KMS-11 (cell line): ENCODE measurements around the gene STK36.

ENCODE experiments used
- H2AFZ ChIP-seq: fragments of 200-600 bp; sonication (generic); 2 replicates; pipeline ENCODE4 v1.6.1; 2016; ENCODE audit warnings: antibody characterized with exemption, mixed run types, low read depth
- H3K27ac ChIP-seq: fragments of 200-600 bp; sonication (generic); 2 replicates; pipeline ENCODE4 v1.6.1; 2016; ENCODE audit warnings: mild to moderate bottlenecking, mixed run types
- H3K27me3 ChIP-seq: fragments of 200-600 bp; sonication (generic); 2 replicates; pipeline ENCODE4 v1.6.1; 2017; ENCODE audit warnings: mild to moderate bottlenecking, low read depth, mixed run types, moderate library complexity; ENCODE audit not compliant: insufficient read depth
- H3K36me3 ChIP-seq: fragments of 200-600 bp; sonication (generic); 2 replicates; pipeline ENCODE4 v1.6.1; 2017; ENCODE audit warnings: mild to moderate bottlenecking, mixed run types; ENCODE audit not compliant: insufficient read depth
- H3K4me1 ChIP-seq: fragments of 200-600 bp; sonication (generic); 2 replicates; pipeline ENCODE4 v1.6.1; 2016; ENCODE audit warnings: mild to moderate bottlenecking, low read depth, mixed run types; ENCODE audit not compliant: poor library complexity, severe bottlenecking
- H3K4me2 ChIP-seq: fragments of 200-600 bp; sonication (generic); 2 replicates; pipeline ENCODE4 v1.7.0; 2016; ENCODE audit warnings: mild to moderate bottlenecking, mixed run types
- H3K4me3 ChIP-seq: fragments of 200-600 bp; sonication (generic); IDR thresholded peaks from 2 replicates; pipeline ENCODE4 v1.6.1; 2017; ENCODE audit warnings: low read depth, low read length, mixed read lengths; ENCODE audit not compliant: insufficient read depth
- H3K79me2 ChIP-seq: fragments of 200-600 bp; sonication (generic); 2 replicates; pipeline ENCODE4 v1.6.1; 2016; ENCODE audit warnings: low read depth, mixed run types; ENCODE audit not compliant: insufficient read depth
- H3K9ac ChIP-seq: fragments of 200-600 bp; sonication (generic); 2 replicates; pipeline ENCODE4 v1.6.1; 2016; ENCODE audit warnings: mild to moderate bottlenecking, mixed run types
- H4K20me1 ChIP-seq: fragments of 200-600 bp; sonication (generic); 2 replicates; pipeline ENCODE4 v1.6.1; 2016; ENCODE audit warnings: mild to moderate bottlenecking, mixed run types; ENCODE audit not compliant: insufficient read depth
- TF ChIP-seq, protein P1 (sequence below): fragments of 200-600 bp; sonication (generic); conservative IDR thresholded peaks from 2 replicates; pipeline ENCODE4 v1.6.1; 2017; ENCODE audit warnings: low read depth, mild to moderate bottlenecking, antibody characterized with exemption, low read length, moderate library complexity, mixed read lengths

STK36 gene

DNA sequence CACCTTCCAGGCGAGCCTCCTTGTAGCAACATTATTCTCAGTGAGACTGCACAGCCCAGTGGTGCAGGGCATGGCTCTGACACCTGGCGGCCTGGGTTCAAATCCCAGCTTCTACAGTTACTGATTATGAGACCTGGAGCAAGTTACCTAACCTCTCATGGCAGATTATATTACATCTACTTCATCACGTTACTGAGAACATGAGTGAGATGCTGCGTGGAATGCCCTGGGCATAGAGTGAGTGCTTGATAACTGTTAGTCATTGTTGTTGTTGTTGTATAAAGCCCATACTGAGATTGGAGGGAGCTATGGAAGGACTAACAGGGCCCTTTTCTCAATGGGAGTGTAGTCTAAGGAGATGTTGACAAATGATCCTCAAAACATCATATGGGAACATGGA lies 45.5 kb upstream of the STK36 start:
- H3K4me2 ChIP-seq, result no peak overlapping the region
- no peak overlapping the region for H3K9ac ChIP-seq
- H3K79me2 ChIP-seq, result no peaks in the 10 kb centered on the region
- no peaks in the 10 kb centered on the region for H3K27me3 ChIP-seq
- no peak overlapping the region for H3K27ac ChIP-seq
- no peaks in the 10 kb centered on the region for H3K4me1 ChIP-seq
- no peak overlapping the region for H3K4me3 ChIP-seq
- no peaks in the 10 kb centered on the region for H3K36me3 ChIP-seq
- no peaks in the 10 kb centered on the region for H4K20me1 ChIP-seq
- no peak overlapping the region for H2AFZ ChIP-seq
- TF ChIP-seq, protein P1, sequence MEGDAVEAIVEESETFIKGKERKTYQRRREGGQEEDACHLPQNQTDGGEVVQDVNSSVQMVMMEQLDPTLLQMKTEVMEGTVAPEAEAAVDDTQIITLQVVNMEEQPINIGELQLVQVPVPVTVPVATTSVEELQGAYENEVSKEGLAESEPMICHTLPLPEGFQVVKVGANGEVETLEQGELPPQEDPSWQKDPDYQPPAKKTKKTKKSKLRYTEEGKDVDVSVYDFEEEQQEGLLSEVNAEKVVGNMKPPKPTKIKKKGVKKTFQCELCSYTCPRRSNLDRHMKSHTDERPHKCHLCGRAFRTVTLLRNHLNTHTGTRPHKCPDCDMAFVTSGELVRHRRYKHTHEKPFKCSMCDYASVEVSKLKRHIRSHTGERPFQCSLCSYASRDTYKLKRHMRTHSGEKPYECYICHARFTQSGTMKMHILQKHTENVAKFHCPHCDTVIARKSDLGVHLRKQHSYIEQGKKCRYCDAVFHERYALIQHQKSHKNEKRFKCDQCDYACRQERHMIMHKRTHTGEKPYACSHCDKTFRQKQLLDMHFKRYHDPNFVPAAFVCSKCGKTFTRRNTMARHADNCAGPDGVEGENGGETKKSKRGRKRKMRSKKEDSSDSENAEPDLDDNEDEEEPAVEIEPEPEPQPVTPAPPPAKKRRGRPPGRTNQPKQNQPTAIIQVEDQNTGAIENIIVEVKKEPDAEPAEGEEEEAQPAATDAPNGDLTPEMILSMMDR, result no peak

DNA sequence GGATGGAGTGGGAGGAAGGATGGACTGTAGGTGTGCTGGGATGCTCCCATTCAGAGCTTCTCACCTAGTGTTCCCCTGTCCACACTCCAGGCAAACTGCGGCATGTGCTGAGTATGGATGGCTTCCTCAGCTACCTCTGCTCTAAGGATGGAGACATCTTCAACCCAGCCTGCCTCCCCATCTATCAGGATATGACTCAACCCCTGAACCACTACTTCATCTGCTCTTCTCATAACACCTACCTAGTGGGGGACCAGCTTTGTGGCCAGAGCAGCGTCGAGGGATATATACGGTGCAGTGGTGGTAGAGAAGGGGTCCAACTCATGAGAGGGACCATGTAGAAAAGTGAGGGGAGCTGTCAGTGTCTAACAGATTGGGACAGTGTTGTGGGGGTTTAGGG lies 43.9 kb upstream of the STK36 start:
- TF ChIP-seq, protein P1, result no peak
- H3K4me1 ChIP-seq, result no peaks in the 10 kb centered on the region
- H3K27ac ChIP-seq, result no peak overlapping the region
- H3K9ac ChIP-seq, result no peak overlapping the region
- H2AFZ ChIP-seq, result no peak overlapping the region
- no peaks in the 10 kb centered on the region for H3K27me3 ChIP-seq
- no peak overlapping the region for H3K4me2 ChIP-seq
- H4K20me1 ChIP-seq, result no peaks in the 10 kb centered on the region
- H3K36me3 ChIP-seq, result no peaks in the 10 kb centered on the region
- no peaks in the 10 kb centered on the region for H3K79me2 ChIP-seq
- no peak overlapping the region for H3K4me3 ChIP-seq

DNA sequence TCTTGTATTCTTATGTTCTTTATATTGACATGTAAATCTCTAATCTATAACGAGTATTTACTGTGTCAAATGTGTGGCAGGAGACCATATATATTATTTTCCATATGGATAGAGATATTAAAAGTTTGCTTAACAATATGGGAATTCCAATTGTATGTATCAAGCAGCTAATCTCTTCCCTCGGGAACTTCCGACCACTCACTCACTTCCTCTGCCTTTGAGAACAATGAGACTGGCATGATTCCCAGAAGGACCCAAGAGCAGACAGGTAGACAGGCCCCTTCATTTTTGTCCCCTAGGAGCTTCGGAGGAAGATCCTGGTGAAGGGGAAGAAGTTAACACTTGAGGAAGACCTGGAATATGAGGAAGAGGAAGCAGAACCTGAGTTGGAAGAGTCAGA lies 40.0 kb upstream of the STK36 start:
- H4K20me1 ChIP-seq, result no peaks in the 10 kb centered on the region
- H3K4me3 ChIP-seq, result no peak overlapping the region
- TF ChIP-seq, protein P1, result no peak
- H3K4me1 ChIP-seq, result no peaks in the 10 kb centered on the region
- no peaks in the 10 kb centered on the region for H3K36me3 ChIP-seq
- H3K4me2 ChIP-seq, result no peak overlapping the region
- H3K9ac ChIP-seq, result no peak overlapping the region
- no peaks in the 10 kb centered on the region for H3K27me3 ChIP-seq
- no peaks in the 10 kb centered on the region for H3K79me2 ChIP-seq
- no peak overlapping the region for H3K27ac ChIP-seq
- H2AFZ ChIP-seq, result no peak overlapping the region

DNA sequence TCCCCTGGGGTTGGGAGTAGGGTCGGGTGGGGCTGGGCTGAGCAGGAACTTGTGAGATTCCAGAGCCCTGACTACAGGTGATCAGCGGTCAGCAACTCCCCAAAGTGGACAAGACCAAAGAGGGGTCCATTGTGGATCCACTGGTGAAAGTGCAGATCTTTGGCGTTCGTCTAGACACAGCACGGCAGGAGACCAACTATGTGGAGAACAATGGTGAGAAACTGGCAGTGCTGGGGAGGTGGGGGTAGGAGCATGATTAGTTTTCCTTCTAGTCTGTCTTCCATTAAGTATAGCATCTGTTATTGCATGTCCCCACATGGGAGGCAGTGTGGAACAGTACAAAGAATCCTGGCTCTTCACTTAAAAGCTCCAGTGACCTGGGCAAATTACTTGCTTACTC lies 36.2 kb upstream of the STK36 start:
- no peak overlapping the region for H3K4me3 ChIP-seq
- no peak overlapping the region for H3K27ac ChIP-seq
- no peaks in the 10 kb centered on the region for H4K20me1 ChIP-seq
- no peaks in the 10 kb centered on the region for H3K27me3 ChIP-seq
- no peaks in the 10 kb centered on the region for H3K4me1 ChIP-seq
- no peaks in the 10 kb centered on the region for H3K79me2 ChIP-seq
- H2AFZ ChIP-seq, result no peak overlapping the region
- peaks cover 4% of the 10 kb centered on the region; the same call in 1 of the 2 replicates for H3K36me3 ChIP-seq
- H3K4me2 ChIP-seq, result no peak overlapping the region
- H3K9ac ChIP-seq, result no peak overlapping the region
- TF ChIP-seq, protein P1, result no peak
